Cortex of kidney (tissue), 1 donor: ENCODE results near the gene ADORA1.

Source experiments
- DNase-seq: peaks from one replicate; lab custom pipeline; 2025; lab: John Stamatoyannopoulos, UW

The ADORA1 gene

GRCh38 chr1:203216274-203217138, 89.0 kb downstream of the ADORA1 start:
- no peak for DNase-seq
